ENCODE results near the gene CACNA1F. TPM values are rescaled to one million over a fixed set of nuclear protein-coding genes. Genes with fewer than 3 reads are reported as not detected.

Gene CACNA1F
- total and polyA plus RNA-seq, 4 donors, result 0.03 to 0.42 (median 0.22) TPM

DNA sequence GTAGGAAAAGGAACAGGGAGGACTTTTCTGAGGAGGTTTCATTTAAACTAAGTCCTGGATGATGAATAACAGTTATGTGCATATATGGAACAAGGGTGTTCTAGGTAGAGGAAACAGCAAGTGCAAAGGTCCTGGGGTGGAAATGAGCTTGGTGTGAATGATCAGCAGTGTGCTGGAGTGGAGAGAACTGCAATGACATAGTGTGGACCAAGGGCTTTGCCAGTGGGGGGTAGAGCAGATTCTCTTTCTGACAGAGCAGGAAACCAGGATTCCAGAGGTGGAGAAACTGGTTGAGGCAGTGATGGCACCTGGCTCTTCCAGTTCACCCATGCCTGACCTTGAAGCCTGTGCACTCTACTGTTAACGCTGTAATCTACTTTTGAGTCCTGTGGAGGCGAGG lies 38.2 kb upstream of the CACNA1F start:
- Histone ChIP-seq H3K27me3 (ENCODE audit: control insufficient read depth in 1 of 2, insufficient read depth in 2 of 2, low read length in 1 of 2) (no peaks in the 10 kb centered on the region), H3K4me3 (ENCODE audit: low read length in 2 of 2) (no peak overlapping the region), H3K27ac (ENCODE audit: low read depth in 1 of 2, low read length in 2 of 2) (no peak overlapping the region)

DNA sequence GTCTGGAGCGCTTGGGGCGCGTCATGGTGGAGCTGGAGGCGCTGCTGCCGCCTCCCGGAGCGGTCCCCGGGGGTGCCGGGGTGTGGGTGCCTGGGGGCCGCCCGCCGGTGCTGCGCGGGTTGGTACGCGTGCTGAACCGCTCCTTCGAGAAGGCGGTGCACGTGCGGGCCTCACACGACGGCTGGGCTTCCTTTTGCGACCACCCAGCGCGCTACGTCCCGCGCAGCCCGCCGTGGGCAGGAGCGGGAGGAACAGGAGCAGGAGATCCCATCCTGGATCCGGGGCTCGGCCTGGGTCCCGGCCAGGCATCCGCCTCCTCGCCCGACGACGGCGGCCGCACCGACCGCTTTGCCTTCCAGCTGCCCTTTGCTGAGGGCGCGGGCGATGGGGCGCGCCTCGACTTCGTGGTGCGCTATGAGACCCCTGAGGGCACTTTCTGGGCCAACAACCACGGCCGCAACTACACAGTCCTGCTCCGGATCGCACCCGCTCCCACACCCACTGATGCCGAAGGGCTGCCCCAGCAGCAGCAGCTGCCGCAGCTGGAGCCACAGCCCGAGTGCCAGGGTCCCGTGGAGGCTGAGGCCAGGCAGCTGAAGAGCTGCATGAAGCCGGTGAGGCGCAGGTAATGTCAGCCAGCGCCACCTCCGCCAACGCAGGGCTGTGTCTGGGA lies 37.2 kb upstream of the CACNA1F start:
- intact Hi-C loops (cut with DNase I), result loop anchor here in 1 of 2 donors (5.0 kb wide), 1 partner anchor 78 kb away; no protein-coding TSS in a partner anchor
- Histone ChIP-seq H3K27ac (ENCODE audit: low read depth in 1 of 2, low read length in 2 of 2) (peak overlapping the region in 1 of 2 donors; percentile 91), H3K36me3 (ENCODE audit: control insufficient read depth in 1 of 2, insufficient read depth in 2 of 2, low read length in 1 of 2) (no peaks in the 10 kb centered on the region), H3K4me3 (ENCODE audit: low read length in 2 of 2) (peak overlapping the region; percentile 28 to 76), H3K9me3 (ENCODE audit: control insufficient read depth, low read length) (no peaks in the 10 kb centered on the region), H3K4me1 (ENCODE audit: control insufficient read depth in 1 of 2, insufficient read depth in 2 of 2, low read length in 2 of 2) (peaks cover 0 to 2% of the 10 kb centered on the region in 2 donors), H3K27me3 (ENCODE audit: control insufficient read depth in 1 of 2, insufficient read depth in 2 of 2, low read length in 1 of 2) (no peaks in the 10 kb centered on the region)
- DNase-seq (peak in 1 of 2 donors; percentile 73), ATAC-seq (ENCODE audit: low FRiP score) (no peak)
- WGBS, 2 donors, result 46 to 70% methylated on average over 54 to 66 of the region's 66 CpGs

More for the DNA sequence above, 38.2 kb upstream of the CACNA1F start:
- Histone ChIP-seq H3K9me3 (ENCODE audit: control insufficient read depth, low read length) (no peaks in the 10 kb centered on the region), H3K36me3 (ENCODE audit: control insufficient read depth in 1 of 2, insufficient read depth in 2 of 2, low read length in 1 of 2) (no peaks in the 10 kb centered on the region), H3K4me1 (ENCODE audit: control insufficient read depth in 1 of 2, insufficient read depth in 2 of 2, low read length in 2 of 2) (peaks cover 0 to 2% of the 10 kb centered on the region in 2 donors)
- 59 to 85% methylated on average over 2 of the region's 2 CpGs for whole genome bisulfite sequencing, 2 donors
- intact Hi-C loops (cut with DNase I), result loop anchor here in 1 of 2 donors (5.0 kb wide), 1 partner anchor 79 kb away; no protein-coding TSS in a partner anchor
- no peak for ATAC-seq (ENCODE audit: low FRiP score)
- DNase-seq, result peak; percentile 12 to 25

- Histone ChIP-seq H3K9me3 (ENCODE audit: control insufficient read depth, low read length) (no peaks in the 10 kb centered on the region), H3K4me3 (ENCODE audit: low read length in 2 of 2) (peak within 1 kb of the TSS; percentile 28 to 76), H3K27ac (ENCODE audit: low read depth in 1 of 2, low read length in 2 of 2) (peak within 1 kb of the TSS; percentile 24 to 97), H3K4me1 (ENCODE audit: control insufficient read depth in 1 of 2, insufficient read depth in 2 of 2, low read length in 2 of 2) (peaks cover 0 to 2% of the 10 kb centered on the region in 2 donors), H3K27me3 (ENCODE audit: control insufficient read depth in 1 of 2, insufficient read depth in 2 of 2, low read length in 1 of 2) (no peaks in the 10 kb centered on the region), H3K36me3 (ENCODE audit: control insufficient read depth in 1 of 2, insufficient read depth in 2 of 2, low read length in 1 of 2) (no peaks in the 10 kb centered on the region)
- intact Hi-C loops (cut with DNase I), result loop anchor here in 1 of 2 donors (5.0 kb wide), 1 partner anchor 78 kb away; no protein-coding TSS in a partner anchor
- ATAC-seq (ENCODE audit: low FRiP score) (no peak), DNase-seq (peak in 1 of 2 donors; percentile 97)
- 1 to 44% methylated on average over 39 to 70 of the region's 70 CpGs for WGBS, 2 donors
Measured at GRCh38 chrX:49269767-49270248, 36.7 kb upstream of the CACNA1F start, which contains the start of gene PPP1R3F. TSS of gene PPP1R3F (plus strand) at chrX:49269793. CDS start at chrX:49269870, 77 bp downstream.

DNA sequence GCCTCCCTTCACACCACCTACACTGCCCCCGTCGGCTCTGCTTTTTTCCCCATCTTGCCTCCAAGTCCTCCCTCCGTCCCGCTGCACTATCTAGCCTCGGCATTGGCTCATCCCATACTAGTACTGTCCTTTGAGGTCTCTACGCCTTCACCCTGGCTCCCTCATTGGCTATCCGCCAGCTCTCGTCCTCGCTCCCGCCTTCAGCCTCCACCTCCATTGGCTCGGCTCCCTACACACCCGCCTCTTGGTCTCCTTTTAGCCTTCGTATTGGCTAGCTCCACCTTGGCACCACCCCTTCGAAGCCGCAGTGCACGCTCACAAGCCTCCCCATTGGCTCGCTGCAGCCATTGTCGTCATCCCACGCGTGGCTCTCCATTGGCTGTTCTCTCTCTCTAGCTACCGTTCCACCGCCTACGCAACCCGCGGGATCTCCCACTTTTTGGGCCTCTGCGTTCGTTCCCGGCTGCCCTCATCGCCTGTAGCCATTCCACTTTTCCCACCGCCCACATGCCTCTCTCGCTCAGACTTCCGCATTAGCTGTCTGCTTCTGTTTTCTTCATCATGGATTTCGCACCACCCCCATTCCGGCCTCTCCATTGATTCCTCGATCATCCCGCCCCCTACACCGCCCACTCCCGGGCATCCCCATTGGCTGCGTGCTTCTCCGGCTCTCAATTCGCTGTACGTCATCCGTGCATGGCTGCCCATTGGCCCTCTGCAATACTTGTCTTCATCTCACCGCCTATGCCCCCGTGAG lies 36.0 kb upstream of the CACNA1F start:
- H3K4me1 ChIP-seq (ENCODE audit: control insufficient read depth in 1 of 2, insufficient read depth in 2 of 2, low read length in 2 of 2), result peaks cover 0 to 2% of the 10 kb centered on the region in 2 donors
- H3K27ac ChIP-seq (ENCODE audit: low read depth in 1 of 2, low read length in 2 of 2), result peak overlapping the region in 1 of 2 donors; percentile 97
- intact Hi-C loops (cut with DNase I), result no loop called here
- no peaks in the 10 kb centered on the region for H3K27me3 ChIP-seq (ENCODE audit: control insufficient read depth in 1 of 2, insufficient read depth in 2 of 2, low read length in 1 of 2)
- 0 to 36% methylated on average over 45 of the region's 45 CpGs for WGBS, 2 donors
- DNase-seq, result peak; percentile 97 to 98
- peak; percentile 95 for ATAC-seq (ENCODE audit: low FRiP score)
- no peaks in the 10 kb centered on the region for H3K9me3 ChIP-seq (ENCODE audit: control insufficient read depth, low read length)
- H3K36me3 ChIP-seq (ENCODE audit: control insufficient read depth in 1 of 2, insufficient read depth in 2 of 2, low read length in 1 of 2), result no peaks in the 10 kb centered on the region
- H3K4me3 ChIP-seq (ENCODE audit: low read length in 2 of 2), result peak overlapping the region in 1 of 2 donors; percentile 61

DNA sequence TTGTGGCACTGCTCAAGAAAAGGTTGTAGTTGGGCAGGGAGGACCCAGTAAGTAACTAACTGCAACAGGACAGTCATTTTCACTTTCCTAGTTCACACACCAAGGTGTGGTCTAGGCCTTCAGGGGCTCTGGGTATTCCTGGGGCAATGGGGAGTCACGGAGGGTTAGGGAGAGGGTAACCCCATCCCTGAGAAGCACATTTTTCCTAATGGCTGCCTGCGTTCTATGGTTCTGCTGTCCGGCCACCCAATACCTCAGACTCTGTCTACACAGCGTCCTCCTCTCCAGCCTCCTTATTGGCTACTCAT lies 35.5 kb upstream of the CACNA1F start:
- no peaks in the 10 kb centered on the region for H3K36me3 ChIP-seq (ENCODE audit: control insufficient read depth in 1 of 2, insufficient read depth in 2 of 2, low read length in 1 of 2)
- DNase-seq, result no peak
- H3K4me3 ChIP-seq (ENCODE audit: low read length in 2 of 2), result peak overlapping the region in 1 of 2 donors; percentile 61
- intact Hi-C loops (cut with DNase I), result no loop called here
- H3K27me3 ChIP-seq (ENCODE audit: control insufficient read depth in 1 of 2, insufficient read depth in 2 of 2, low read length in 1 of 2), result no peaks in the 10 kb centered on the region
- peak overlapping the region in 1 of 2 donors; percentile 97 for H3K27ac ChIP-seq (ENCODE audit: low read depth in 1 of 2, low read length in 2 of 2)
- 2 to 41% methylated on average over 4 of the region's 4 CpGs for WGBS, 2 donors
- H3K9me3 ChIP-seq (ENCODE audit: control insufficient read depth, low read length), result no peaks in the 10 kb centered on the region
- H3K4me1 ChIP-seq (ENCODE audit: control insufficient read depth in 1 of 2, insufficient read depth in 2 of 2, low read length in 2 of 2), result no peaks in the 10 kb centered on the region
- no peak for ATAC-seq (ENCODE audit: low FRiP score)

DNA sequence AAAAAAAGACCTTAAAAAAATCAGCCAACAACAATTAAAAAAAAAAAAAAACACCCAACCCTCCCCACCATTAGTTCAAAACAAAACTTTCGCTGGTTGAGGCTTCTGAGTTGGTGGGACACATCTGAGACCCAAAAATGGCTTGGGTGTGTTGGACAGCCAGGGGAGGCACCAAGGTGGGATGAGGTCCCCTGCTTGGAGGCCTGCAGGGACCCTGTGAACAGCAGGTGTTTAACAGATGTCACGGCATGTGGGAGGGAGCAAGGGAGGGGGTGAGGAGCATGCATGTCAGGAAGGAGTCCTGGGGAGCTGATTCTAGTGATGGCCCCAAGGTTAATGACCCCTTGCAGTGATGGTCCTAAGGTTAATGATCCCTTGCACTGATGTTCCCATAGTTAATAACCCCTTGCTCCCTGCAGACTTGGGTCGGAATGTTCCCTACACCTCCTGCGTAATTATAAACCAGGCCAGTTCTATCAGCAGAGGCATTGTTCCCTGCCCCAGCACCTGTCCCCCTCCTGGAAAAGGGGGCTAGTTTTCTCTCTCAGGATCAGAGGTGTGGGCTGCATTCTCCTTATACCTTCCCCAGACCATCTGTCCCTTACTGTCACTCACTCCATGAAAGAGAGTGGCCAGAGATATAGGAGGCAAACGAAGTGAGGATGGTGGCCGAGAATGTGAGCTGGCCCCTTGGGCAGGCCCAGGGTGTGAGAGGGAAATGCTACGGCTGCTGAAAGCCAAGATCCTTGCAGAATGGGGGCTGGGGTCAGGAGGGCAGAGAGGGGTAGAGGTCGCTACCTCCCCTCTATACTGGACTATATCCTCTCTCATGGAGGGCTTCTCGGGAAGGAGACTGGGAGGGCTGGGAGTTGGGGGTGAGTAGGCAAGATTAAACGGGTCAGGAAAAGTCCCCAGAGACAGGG lies 33.6 kb upstream of the CACNA1F start:
- Histone ChIP-seq H3K27ac (ENCODE audit: low read depth in 1 of 2, low read length in 2 of 2) (no peak overlapping the region), H3K4me1 (ENCODE audit: control insufficient read depth in 1 of 2, insufficient read depth in 2 of 2, low read length in 2 of 2) (no peaks in the 10 kb centered on the region), H3K4me3 (ENCODE audit: low read length in 2 of 2) (no peak overlapping the region), H3K27me3 (ENCODE audit: control insufficient read depth in 1 of 2, insufficient read depth in 2 of 2, low read length in 1 of 2) (no peaks in the 10 kb centered on the region), H3K36me3 (ENCODE audit: control insufficient read depth in 1 of 2, insufficient read depth in 2 of 2, low read length in 1 of 2) (no peaks in the 10 kb centered on the region), H3K9me3 (ENCODE audit: control insufficient read depth, low read length) (no peaks in the 10 kb centered on the region)
- intact Hi-C loops (cut with DNase I), result no loop called here
- DNase-seq (no peak), ATAC-seq (ENCODE audit: low FRiP score) (no peak)
- 70 to 75% methylated on average over 10 of the region's 10 CpGs for WGBS, 2 donors

DNA sequence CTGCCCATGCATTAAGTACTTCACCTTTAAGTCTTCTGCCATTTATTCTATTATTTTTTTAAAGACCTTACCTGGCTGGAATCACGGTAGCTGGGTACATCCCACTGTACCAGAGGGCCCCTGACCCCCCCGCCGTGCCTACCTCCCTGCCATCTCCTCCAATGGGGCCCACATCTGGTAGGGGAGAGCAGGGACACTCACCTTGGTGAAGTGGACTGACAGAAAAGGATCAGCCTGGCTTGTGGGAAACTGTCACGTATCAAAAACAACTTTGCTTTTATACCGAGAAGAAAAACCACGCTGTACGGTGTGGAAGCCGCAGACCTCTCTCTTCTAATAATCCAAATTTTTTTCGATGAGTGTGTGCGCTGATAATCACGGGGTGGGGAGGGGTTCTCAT lies 31.3 kb upstream of the CACNA1F start, which contains the start of gene FOXP3:
TSS of gene FOXP3 (minus strand) at position 251 of the 400 bp plus-strand sequence. CDS start 6,205 bp downstream, outside the sequence.
- H3K4me1 ChIP-seq (ENCODE audit: control insufficient read depth in 1 of 2, insufficient read depth in 2 of 2, low read length in 2 of 2), result no peaks in the 10 kb centered on the region
- H3K9me3 ChIP-seq (ENCODE audit: control insufficient read depth, low read length), result no peaks in the 10 kb centered on the region
- no peak within 1 kb of the TSS for H3K27ac ChIP-seq (ENCODE audit: low read depth in 1 of 2, low read length in 2 of 2)
- no peaks in the 10 kb centered on the region for H3K36me3 ChIP-seq (ENCODE audit: control insufficient read depth in 1 of 2, insufficient read depth in 2 of 2, low read length in 1 of 2)
- DNase-seq (no peak), ATAC-seq (ENCODE audit: low FRiP score) (no peak)
- H3K27me3 ChIP-seq (ENCODE audit: control insufficient read depth in 1 of 2, insufficient read depth in 2 of 2, low read length in 1 of 2), result no peaks in the 10 kb centered on the region
- intact Hi-C loops (cut with DNase I), result no loop called here
- WGBS, 2 donors, result 86 to 89% methylated on average over 11 of the region's 11 CpGs
- H3K4me3 ChIP-seq (ENCODE audit: low read length in 2 of 2), result no peak within 1 kb of the TSS

GRCh38 chrX:49263631-49264030 lies 30.5 kb upstream of the CACNA1F start:
- no peak for DNase-seq
- intact Hi-C loops (cut with DNase I), result no loop called here
- no peaks in the 10 kb centered on the region for H3K27me3 ChIP-seq (ENCODE audit: control insufficient read depth in 1 of 2, insufficient read depth in 2 of 2, low read length in 1 of 2)
- WGBS, 2 donors, result 72 to 82% methylated on average over 10 of the region's 10 CpGs
- no peaks in the 10 kb centered on the region for H3K9me3 ChIP-seq (ENCODE audit: control insufficient read depth, low read length)
- no peak for ATAC-seq (ENCODE audit: low FRiP score)
- no peak overlapping the region for H3K4me3 ChIP-seq (ENCODE audit: low read length in 2 of 2)
- H3K4me1 ChIP-seq (ENCODE audit: control insufficient read depth in 1 of 2, insufficient read depth in 2 of 2, low read length in 2 of 2), result no peaks in the 10 kb centered on the region
- no peaks in the 10 kb centered on the region for H3K36me3 ChIP-seq (ENCODE audit: control insufficient read depth in 1 of 2, insufficient read depth in 2 of 2, low read length in 1 of 2)
- H3K27ac ChIP-seq (ENCODE audit: low read depth in 1 of 2, low read length in 2 of 2), result no peak overlapping the region

Measured in aorta (tissue), 5 donors.